ENCODE data around the gene CRYBG3.

Gene CRYBG3

DNA sequence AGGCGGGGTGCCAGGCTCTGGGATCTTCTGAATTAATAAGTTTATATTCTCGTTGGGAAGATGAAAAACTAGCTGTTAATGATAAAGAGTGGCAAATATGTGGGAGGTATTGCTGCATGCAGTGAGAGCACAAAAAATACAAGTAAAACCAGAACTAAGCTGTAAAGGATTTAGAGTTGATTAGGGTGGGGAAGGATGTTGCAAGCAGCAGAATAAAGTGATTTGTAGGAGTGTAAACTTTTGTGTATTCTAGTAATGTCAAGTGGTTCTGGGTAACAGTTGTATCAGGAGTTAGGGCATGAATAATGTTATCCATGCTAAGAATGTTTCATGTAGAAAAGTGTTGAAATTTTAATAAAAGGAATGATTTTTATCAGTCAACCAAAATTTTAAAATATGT, 18.1 kb downstream of the CRYBG3 start:
- no peak for DNase-seq

DNA sequence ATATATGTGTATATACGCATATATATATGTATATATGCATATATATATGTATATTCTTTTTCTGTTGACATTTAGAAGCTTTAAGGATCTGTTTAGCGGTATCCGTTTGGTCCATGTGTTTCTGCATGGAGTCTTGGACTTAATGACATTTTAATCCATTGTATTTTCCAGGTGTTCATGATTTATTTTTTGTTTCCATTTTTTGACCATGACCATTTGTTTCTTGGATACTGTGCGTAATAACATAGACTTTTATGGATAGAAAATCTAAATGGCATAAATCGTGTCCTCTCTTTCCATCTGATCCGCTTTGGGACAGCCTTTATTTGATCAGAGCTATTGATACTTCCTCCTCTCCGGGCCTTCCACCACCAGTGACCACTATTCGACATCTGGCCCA, 19.5 kb downstream of the CRYBG3 start:
- no peak for DNase-seq

DNA sequence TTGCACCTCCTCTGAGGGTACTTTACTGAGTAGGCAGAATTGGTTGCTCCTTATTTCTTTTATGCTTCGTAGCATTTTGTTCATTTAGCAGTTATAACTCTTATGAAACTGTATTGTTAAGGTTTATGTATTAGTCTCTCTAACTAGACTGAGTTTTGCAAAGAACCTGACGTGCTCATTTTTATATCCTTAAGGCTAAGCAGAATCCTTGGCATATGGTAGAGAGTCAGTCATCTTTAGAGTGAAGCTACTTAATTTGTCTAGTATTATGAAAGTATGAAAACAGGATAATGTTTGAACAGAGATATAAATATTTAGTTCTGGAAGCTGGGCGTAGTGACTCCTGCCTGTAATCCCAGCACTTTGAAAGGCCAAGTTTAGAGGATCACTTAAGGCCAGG, 20.1 kb downstream of the CRYBG3 start:
- no peak for DNase-seq

DNA sequence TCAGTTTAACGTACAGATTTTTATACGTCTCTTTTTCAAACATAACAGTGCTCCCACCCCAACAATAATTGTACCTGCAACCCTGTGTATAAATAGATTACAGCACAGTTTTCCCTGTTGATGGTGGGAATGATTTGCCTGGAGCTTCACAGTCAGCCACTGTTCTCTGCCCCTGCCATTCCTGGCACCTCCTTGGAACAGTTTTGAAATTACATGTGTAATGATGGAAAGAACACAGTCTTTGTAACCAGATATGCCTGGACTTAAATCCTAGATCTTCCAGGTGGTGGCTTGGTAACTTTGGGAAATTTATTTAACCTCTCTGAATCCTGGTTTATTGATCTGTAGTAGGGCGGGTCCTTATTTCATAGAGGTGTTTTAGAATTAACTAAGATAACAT, 27.0 kb downstream of the CRYBG3 start:
- no peak for DNase-seq

DNA sequence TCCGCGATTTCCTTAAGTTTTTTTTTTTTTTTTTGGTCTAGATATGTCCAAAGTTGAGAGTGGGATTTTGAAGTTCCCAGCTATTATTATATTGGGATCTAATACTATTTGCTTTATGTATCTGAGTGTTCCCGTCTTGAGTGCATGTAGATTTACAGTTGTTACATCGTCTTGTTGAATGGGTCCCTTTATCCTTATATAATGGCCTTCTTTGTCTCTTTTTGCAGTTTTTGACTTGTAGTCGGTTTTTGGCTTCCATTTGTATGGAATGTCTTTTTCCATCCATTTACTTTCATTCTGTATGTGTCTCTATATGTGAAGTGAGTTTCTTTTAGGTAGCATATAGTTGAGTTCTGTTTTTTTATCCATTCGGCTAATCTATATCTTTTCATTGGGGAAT, 35.6 kb downstream of the CRYBG3 start:
- DNase-seq: no peak

DNA sequence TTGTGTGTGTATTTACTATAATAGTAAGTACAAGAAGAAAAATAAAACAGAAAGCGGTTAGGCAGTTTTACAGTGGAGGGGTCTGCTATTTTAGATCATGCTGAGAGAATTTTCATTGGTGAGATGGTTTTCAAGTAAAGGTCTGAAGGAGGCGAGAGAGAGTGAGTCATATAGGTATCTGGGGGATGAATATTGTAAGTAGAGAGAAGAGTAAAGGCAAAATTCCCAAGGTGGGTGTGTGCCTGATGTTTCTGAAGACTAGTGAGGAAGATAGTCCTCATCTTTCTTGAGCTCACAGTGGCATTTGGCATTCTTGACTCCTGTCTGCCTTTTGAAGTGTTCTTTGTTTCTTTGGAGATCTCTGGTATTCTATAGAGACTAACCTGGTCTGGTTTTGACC, 38.6 kb downstream of the CRYBG3 start:
- no peak for DNase-seq

DNA sequence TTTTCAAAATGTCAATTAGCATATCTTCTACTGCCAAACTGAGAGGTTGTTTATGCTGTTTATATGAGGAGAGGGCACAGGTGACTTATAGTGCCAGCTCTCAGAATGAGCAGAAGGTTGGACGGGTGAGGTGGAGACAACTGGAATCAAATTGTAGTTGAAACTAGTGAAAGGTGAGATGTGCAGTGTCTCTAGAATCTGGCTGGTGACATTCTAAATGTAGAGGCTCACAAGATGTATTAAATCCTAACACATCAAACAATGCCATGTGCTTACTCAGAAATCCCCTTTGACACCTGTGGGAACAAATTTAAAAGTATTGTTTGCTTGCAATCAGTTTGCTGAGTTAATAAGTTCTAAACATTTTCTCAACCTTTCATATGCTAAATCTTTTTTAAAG, 40.8 kb downstream of the CRYBG3 start:
- DNase-seq: no peak

DNA sequence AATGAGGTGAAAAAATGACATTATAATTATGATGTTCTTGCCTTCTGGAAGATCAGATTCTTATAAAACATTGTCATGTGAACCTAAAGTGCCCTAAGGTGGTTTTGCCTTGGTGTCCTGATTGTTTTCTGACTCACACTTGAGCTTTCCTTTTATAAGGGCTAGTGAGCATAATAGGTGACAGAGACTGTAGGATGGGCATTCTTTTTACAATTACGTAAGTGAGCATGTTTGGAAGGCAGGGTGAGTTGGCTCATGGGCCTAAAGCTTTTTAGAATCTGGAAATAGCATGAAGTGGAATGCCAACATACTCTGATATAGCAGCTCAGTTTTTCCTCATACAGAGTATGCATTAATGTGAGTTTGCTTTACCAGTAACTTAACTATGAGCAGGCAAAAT, 41.2 kb downstream of the CRYBG3 start:
- no peak for DNase-seq

DNA sequence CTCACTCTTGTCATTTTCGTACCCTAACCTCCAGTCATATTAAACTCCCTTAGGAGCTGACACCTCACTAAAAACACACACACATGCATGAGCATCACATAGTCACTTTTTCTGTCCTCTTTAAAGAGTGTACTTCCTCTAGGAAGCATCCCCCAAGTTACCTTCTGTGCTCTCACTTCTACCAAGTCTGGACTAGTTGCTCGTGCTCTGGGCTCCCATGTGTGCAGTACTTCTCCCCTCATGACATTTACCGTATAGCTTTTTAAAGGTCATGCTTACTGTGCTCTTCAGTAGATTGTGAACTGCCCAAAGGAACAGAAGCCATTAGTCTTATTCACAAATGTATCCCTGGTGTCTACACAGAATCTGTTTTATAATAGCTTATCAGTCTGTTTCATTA, 42.0 kb downstream of the CRYBG3 start:
- no peak for DNase-seq

DNA sequence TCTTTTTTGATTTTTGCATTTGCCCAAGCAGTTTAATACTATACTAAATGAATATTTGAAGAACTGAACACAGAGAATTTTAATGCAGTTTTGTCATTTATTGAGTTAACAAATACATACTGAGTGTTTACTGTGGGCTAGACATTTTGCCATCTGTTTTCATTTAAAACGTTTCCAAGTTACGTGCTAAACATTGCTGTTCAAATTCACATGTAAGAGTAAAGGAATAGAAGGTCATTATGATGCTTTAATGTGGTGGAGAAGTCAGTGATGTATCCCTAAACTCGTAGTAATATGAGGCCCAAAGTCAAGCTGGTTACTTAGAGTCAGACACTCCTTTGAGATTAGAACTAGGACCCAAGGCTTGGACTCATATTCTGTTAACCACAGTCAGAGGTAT, 49.4 kb downstream of the CRYBG3 start:
- no peak for DNase-seq

DNA sequence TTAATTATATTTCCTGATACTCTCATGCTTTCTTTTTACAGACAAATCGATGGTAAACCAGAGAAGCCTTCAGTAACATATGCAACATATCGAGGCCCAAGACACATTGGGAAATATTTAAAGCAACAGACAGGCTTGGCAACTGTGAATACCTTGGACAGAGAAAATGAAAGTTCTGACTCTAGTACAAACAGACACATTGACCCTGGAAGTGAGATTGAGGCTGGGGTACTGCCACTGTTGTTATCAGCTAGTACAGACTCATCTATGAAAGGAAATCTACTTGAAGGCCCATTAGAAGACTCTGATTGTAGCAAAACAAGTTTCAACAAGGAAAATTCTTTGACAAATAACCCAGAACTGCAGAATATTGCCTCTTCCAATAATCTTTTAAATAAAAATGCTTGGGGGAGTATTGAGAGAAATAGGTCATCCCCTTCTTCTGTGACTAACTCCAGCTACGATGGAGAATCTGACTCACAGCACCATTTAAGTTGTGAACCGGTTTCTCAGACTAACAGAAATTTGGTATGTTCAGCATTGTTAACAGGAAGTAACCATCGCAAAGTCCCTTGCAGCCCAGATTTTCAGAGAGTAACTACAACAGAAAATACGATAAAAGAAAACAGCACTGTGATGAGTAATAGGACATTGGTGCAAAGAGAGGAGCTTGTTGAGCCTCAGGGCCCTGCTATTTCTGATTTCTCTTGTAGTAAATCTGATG, 50.2 kb downstream of the CRYBG3 start:
- peak; percentile 16 to 19 for DNase-seq

DNA sequence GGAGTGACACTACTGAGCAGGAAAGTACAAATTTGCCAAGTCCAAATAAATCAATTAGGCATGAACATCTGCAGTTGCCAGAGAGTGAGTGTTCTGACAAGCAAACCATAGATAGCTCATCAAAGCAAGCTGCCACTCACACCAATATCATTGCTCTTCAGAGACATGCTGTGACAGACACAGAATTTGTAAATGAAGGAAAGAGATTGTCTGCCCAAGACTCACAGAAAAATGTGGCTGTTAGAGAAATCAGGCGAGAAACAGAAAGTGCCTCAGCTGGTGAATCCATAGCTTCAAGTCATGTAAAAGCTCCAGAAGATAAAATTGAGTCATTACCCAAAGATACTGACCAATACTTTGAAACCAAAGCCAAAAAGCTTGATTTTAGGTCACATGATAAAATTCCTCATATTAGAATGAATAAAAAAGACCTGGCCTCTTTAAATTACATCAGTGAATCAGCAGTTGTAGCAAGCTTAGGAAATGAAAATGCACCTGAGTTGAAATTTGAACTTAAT, 50.8 kb downstream of the CRYBG3 start:
- DNase-seq: no peak

DNA sequence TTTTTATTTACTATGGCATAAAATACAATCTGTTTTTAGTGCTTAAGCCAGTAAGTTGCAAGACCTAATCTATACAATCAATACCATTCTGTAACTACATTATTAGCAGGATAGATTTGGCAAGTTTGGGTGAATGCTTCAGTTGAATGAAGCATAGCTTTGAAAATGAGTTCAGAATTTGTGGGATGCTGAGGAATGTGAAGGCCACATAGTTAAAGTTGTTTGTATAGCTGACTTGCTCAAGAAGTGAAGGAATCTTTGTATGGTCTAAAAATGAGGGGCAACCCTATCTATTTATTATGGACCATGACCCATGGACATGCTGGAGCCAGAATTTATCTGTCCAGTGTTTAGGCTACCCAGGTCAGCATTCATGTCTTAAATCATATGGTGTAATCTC, 58.5 kb downstream of the CRYBG3 start:
- no peak for DNase-seq

DNA sequence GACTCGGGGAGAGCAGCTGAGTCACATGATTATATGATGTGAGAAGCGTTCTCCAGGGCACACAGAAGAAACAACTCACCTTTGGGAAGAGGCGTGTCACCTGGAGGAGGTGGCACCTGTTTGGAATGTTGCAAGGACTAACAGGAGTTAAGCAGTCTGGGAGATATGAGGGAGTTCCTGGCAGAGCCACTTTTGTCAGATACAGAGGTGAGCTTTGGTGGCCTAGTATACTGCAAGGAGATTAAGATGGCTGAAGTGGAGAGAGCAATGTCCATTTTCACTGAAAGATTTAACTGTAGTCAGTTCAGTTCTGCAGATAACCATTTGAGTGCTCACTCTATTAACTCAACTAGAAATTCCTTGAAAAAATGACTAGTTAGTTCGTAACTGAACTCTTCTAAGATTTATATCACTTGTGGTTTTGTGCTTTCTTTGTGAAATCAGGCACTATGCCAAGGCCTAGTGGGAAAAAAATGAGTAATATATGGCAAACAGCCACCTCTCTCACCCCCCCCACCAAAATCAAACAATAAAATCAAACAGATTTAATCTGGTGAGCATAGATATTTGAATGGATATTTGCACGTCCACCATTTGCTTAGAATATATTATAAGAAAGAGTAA, 61.3 kb downstream of the CRYBG3 start:
- DNase-seq: peak in 1 of 2 donors; percentile 13

DNA sequence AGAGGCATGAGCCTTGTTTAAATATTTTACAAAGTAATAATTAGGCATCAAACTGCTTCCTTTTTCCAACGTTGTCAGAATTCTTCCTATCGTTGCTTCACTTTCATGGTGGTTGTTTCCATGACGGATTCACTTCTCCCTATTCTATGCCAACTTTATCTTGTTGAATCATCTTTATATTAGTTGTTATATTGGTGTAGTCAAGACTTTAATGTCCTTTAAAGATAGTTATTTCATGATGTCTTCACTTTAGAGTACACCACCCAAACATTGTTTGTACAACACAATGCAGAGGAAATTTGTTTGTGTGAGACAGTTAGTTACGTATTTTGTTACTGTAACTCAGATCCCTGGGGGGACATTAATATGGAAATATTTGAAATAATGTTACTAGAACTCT, 61.9 kb downstream of the CRYBG3 start:
- DNase-seq: no peak

DNA sequence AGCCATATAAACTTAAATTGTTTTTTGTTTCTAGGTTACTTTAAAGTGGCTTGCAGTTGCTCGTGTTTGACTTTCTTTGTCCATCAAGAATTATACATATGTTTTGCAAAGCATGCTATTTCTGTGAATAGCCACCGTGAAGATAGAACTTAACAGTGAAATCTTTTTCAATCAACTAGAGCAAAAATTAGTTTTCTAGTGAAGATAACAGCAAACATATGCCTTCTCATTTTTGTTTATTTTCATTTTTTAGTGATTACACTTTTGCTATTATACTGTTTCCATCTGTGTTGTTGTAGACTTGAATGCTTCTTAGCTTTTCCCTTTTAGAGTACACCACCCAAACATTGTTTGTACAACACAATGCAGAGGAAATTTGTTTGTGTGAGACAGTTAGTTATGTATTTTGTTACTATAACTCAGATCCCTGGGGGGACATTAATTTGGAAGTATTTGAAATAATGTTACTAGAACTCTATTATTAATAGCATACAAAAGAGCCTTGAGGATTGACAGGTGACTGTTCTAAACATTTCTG, 62.8 kb downstream of the CRYBG3 start:
- DNase-seq: no peak

DNA sequence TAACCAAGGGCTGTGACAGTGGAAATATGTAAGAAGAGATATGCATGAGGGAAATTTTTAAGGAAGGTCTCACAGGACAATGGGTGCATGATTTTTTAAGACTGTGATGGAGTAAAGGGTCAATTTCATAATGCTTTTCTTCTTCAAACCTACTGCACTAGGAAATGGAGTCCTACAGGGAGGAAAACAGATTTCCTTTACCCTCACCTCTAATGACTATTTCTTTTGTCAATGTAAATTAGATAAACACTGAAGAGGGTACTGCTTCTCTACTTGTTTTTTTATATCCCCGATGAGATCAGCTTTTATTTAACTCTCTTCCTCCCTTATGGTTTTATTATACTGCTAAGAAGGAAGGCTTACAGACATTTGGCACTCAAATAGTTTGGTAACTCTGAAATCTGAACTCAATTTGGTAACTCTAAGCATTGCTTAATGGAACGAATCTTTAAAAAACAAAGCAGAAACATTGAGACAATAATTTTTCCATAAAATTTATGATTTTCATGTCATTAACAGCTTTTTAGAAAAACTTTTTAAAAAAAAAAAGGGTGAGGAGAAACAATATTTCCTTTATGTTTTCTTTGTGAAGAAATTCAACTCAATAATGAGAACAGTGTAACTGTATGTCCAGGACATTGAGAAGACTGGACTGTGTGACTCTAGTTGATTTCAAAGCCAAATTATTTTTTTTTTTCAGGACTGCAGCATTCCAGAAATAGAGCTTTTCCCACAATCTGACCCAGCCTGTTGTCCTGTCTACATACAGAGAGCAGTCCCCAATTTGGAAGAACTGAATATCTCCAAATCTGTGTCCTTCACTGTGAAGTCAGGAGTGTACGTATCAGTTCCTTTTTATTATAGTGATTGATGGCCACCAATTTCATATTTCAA, 64.4 kb downstream of the CRYBG3 start:
- no peak for DNase-seq

DNA sequence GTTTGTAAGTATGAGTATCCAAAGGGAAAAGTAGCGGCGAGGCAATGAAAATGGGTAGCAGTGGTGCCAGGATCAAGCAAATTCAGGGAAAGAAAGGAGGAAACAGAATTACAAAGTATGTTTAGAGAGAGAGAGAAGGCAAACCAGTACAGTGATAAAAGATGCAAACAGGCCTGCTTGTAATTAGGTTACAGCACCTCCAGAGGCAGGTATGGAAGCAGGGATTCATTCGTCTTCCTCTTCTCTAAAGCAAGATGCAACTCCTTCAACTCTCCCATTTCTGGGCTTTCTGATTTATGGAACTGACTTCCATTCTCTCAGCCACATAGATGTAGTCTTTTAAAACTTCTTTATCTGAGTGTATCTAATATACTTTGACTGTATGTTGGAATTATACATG, 68.0 kb downstream of the CRYBG3 start:
- DNase-seq: no peak

DNA sequence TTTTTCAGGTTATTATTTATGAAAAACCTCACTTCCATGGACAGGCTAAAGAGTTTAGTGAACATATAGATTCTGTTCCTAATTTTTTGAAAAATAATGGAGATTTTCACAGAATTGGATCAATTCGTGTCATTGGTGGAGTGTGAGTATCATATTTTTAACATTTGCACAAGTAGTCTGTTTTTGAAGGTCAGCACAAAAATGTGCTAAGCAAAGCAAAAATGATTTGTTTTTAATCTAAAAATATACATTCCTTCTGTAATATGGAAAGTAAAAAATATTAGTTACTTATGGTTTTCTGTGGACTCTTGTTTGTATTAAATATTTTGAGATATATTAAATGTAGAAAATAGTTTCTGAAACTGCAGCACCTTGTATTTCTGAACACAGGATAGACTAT, 71.0 kb downstream of the CRYBG3 start:
- no peak for DNase-seq

DNA sequence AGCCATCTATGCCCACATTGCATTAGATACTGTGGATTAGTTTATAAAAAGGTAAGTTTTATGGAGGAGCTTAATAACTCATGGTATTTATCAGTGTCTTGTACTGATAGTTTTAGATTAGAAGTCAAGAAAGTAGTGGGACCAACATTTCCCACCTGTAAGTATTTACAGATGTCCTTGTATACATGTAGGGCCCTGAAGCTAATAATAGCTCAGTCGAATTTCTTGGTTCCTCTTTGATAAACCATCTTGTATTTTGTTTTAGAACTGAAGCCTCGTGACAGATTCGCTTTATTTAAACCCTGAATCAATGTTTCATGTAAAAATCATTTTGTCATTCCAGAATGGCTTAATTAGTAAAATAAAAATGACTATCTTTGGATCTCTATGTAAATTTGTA, 73.4 kb downstream of the CRYBG3 start:
- no peak for DNase-seq

DNA sequence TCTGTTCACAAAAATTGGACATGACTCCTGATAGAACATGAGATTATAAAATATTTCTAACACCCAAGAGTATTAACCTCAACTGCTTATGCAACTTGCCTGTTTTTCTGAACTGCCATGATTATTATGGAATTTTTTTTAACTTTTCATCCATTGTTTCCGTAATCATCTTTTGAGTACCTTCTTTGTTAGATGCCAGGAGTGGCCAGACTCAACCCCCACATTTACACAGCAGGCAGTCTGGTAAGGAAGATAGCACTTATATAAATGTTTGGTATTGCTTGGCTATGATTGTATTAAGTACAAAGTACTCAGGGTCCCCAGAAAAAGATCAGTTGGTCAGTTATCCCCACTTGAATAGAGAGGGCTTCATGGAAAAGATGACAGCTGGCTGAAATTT, 74.3 kb downstream of the CRYBG3 start:
- no peak for DNase-seq

DNA sequence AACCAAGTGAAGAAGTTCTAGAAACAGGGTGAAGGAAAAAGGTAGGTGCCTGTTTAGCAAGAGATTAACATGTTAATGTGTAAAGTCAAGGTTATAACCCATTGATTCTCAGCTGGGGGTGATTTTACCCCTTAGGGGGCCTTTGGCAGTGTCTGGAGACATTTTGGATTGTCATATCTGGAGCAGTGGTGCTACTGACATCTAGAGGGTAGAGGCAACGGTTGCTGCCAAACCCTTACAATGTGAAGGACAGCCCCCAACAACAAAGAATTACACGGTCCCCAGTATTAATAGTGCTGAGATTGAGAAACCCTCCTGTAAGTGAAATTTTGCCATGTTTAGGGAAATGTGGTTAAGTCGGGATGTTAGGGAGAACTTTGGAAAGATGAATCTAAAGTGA, 74.7 kb downstream of the CRYBG3 start:
- DNase-seq: no peak

DNA sequence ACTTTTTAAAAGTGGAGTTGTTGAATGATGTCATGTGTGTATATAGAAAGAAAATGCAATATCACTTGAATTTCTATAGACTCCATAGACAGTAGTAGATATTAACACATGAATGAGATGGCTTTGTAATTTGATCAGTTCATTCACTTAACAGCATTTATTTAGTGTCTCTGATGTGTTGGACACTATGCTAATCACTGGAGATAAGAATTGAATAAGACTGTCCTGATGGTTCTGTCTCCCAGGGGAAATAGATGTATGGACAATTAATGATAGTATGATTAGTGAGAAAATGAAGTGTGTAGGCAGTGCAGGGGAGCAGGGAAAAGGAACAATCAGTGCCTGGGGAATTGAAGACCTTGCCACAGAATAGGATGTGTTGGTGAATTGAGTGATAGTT, 77.5 kb downstream of the CRYBG3 start:
- DNase-seq: no peak
